K562 (cell line): ENCODE data around the gene OBSL1. TPM values are rescaled to one million over a fixed set of nuclear protein-coding genes. Genes with fewer than 3 reads are reported as not detected.

ENCODE experiments used
- ATAC-seq: fragments of 200-7000 bp; cut with Tn5 transposase; 3 replicates; pipeline ENCODE4 v1.9.1; 2020; ENCODE audit warnings: moderate library complexity
- BruUV-seq: library from RNA; stranded (reverse); fragments of 400-500 nt; replicated peaks from 2 replicates; lab custom pipeline; 2021; lab: Mats Ljungman, UMichigan
- CTCF ChIA-PET: fragments of 300-600 bp; formaldehyde crosslinking; extraction: SDS; loops from one replicate; lab custom pipeline; 2021; ENCODE audit warnings: low intra/inter-chr PET ratio; lab: Yijun Ruan, JAX
- POLR2A ChIA-PET: fragments of 300-600, 350-650 bp; sonication (Branson Sonifier 250); formaldehyde crosslinking; extraction: SDS; loops from one replicate; lab custom pipeline; 2021; ENCODE audit warnings: antibody characterized with exemption, inconsistent platforms; lab: Yijun Ruan, JAX
- DNase-seq, 4 experiments: peaks; one replicate each; pipeline versions ENCODE4 v3.0.0 to v3.0.0-alpha.2; 2011 to 2018; ENCODE audit warnings: low spot score in 3 of 4, mixed read lengths in 3 of 4; ENCODE audit errors: extremely low read depth in 1 of 4
- FAIRE-seq: peaks from 2 replicates; lab custom pipeline; 2011; peaks lifted over from hg19 to GRCh38; lab: Jason Lieb, UNC
- H2AFZ ChIP-seq: 2 replicates; pipeline ENCODE4 v1.6.0; 2011; ENCODE audit warnings: low read depth, low read length, control low read depth, inconsistent platforms
- H3K27ac ChIP-seq: fragments of 200-600 bp; 3 replicates; pipeline ENCODE4 v1.8.0; 2011; ENCODE audit warnings: low read depth, mild to moderate bottlenecking, control low read depth, inconsistent platforms, low read length, moderate library complexity, mixed read lengths; ENCODE audit errors: extremely low read depth
- H3K27me3 ChIP-seq, 2 experiments: fragments of 300-600 bp in 1 of 2; 2 replicates in 1 of 2; 3 replicates in 1 of 2; pipeline versions ENCODE4 v1.6.0 to v1.8.0; 2011; ENCODE audit warnings: inconsistent platforms in 2 of 2, low read length in 2 of 2, mild to moderate bottlenecking in 1 of 2, mixed read lengths in 1 of 2, moderate library complexity in 1 of 2; ENCODE audit not compliant: control insufficient read depth in 2 of 2, insufficient read depth in 2 of 2
- H3K36me3 ChIP-seq: fragments of 300-600 bp; 3 replicates; pipeline ENCODE4 v1.8.0; 2011; ENCODE audit warnings: mild to moderate bottlenecking, low read length, inconsistent platforms; ENCODE audit not compliant: control insufficient read depth, insufficient read depth
- H3K4me1 ChIP-seq, 2 experiments: fragments of 200-600 bp in 1 of 2; replicated peaks in 1 of 2; 2 replicates in 1 of 2; 3 replicates in 1 of 2; pipeline versions ENCODE4 v1.5.1 to v1.8.0; 2011; ENCODE audit warnings: inconsistent platforms in 2 of 2, low read length in 2 of 2, mild to moderate bottlenecking in 1 of 2, mixed read lengths in 1 of 2, moderate library complexity in 1 of 2; ENCODE audit not compliant: control insufficient read depth in 2 of 2, insufficient read depth in 2 of 2
- H3K4me2 ChIP-seq: 2 replicates; pipeline ENCODE4 v1.6.1; 2011; ENCODE audit warnings: low read length, control low read depth, inconsistent platforms, mixed read lengths; ENCODE audit not compliant: insufficient read depth
- H3K4me3 ChIP-seq: fragments of 200-600 bp; sonication (generic), shearing (Covaris generic); 2 replicates; pipeline ENCODE4 v1.5.1; 2016; ENCODE audit warnings: control low read depth, inconsistent platforms
- H3K79me2 ChIP-seq: fragments of 200-600 bp; 3 replicates; pipeline ENCODE4 v1.8.0; 2011; ENCODE audit warnings: low read length, inconsistent platforms; ENCODE audit not compliant: control insufficient read depth, insufficient read depth
- H3K9ac ChIP-seq, 2 experiments: 2 replicates each; pipeline versions ENCODE4 v1.6.0 to v1.6.1; 2011; ENCODE audit warnings: low read depth in 2 of 2, low read length in 2 of 2, control low read depth in 1 of 2, inconsistent platforms in 1 of 2, mild to moderate bottlenecking in 1 of 2, mixed read lengths in 1 of 2; ENCODE audit not compliant: insufficient read depth in 1 of 2
- H3K9me1 ChIP-seq: one replicate; pipeline ENCODE4 v1.6.0; 2011; ENCODE audit warnings: inconsistent platforms, mild to moderate bottlenecking, low read length, moderate library complexity; ENCODE audit not compliant: control insufficient read depth, insufficient read depth
- H3K9me3 ChIP-seq: replicated peaks from 2 replicates; pipeline ENCODE4 v1.5.1; 2011; ENCODE audit warnings: low read depth, low read length, inconsistent platforms; ENCODE audit not compliant: control insufficient read depth, insufficient read depth
- H4K20me1 ChIP-seq: replicated peaks from 2 replicates; pipeline ENCODE4 v1.6.1; 2011; ENCODE audit warnings: low read length, inconsistent platforms, mixed read lengths; ENCODE audit not compliant: control insufficient read depth, insufficient read depth
- FOXJ2 ChIP-seq: fragments of 200-800 bp; sonication (Bioruptor generic); IDR thresholded peaks from 2 replicates; pipeline ENCODE4 v1.6.1; 2016; ENCODE audit warnings: missing genetic modification characterization, missing compliant biosample characterization
- POLR2H ChIP-seq: IDR thresholded peaks from 2 replicates; pipeline ENCODE4 v1.6.1; 2016; ENCODE audit warnings: missing genetic modification characterization, low read depth, mild to moderate bottlenecking, control low read depth, missing compliant biosample characterization, moderate library complexity
- RHOXF2B ChIP-seq: fragments of 250-450 bp; sonication (Bioruptor Pico); conservative IDR thresholded peaks from 2 replicates; pipeline ENCODE4 v1.5.1; 2021
- SMAD1 ChIP-seq: fragments of 150-350 bp; IDR thresholded peaks from 2 replicates; pipeline ENCODE4 v1.6.1; 2014; ENCODE audit warnings: low read length, low read depth; ENCODE audit not compliant: partially characterized antibody
- TAF9B ChIP-seq: fragments of 450-650 bp; IDR thresholded peaks from 2 replicates; pipeline ENCODE4 v1.6.1; 2018; ENCODE audit warnings: mild to moderate bottlenecking; ENCODE audit not compliant: partially characterized antibody
- TEAD2 ChIP-seq: fragments of 450-650 bp; IDR thresholded peaks from 2 replicates; pipeline ENCODE4 v1.6.1; 2016; ENCODE audit warnings: missing genetic modification characterization, control low read depth, missing compliant biosample characterization
- ZNF124 ChIP-seq: sonication (generic); formaldehyde crosslinking; IDR thresholded peaks from 2 replicates; pipeline ENCODE4 v1.8.1; 2022; ENCODE audit warnings: missing genetic modification reagents
- WGBS: fragments of 100-300 bp; shearing (Covaris generic); methylation state at CpG from one replicate; pipeline ENCODE4 v1.1.6; 2016; ENCODE audit warnings: low coverage, mixed read lengths; ENCODE audit not compliant: insufficient coverage; ENCODE audit errors: missing lambda C conversion rate; 5-methylcytosine and 5-hydroxymethylcytosine counted together
- in situ Hi-C: fragments of 300-500 bp; cut with MboI; formaldehyde crosslinking; loops from 4 replicates; pipeline ENCODE4 v1.15.0; 2018; ENCODE audit warnings: inconsistent platforms, mixed read lengths
- intact Hi-C: fragments of 100-400 bp; cut with micrococcal nuclease; formaldehyde crosslinking; loops from 2 replicates; pipeline ENCODE4 v1.14.2; 2022
- polyA plus RNA-seq, 8 experiments: library from polyadenylated mRNA; depleted of rRNA in 4 of 8; stranded (reverse) in 5 of 8; unstranded in 3 of 8; fragments of >200 nt; fragmentation: Nextera tagmentation in 2 of 8; fragmentation: Illumina TruSeq in 1 of 8; extraction: Ambion mirVana in 2 of 8; extraction: Trizol in 1 of 8; gene quantifications; 2 replicates each; pipeline versions ENCODE4 v1.2.1 to v1.2.3, GENCODE V29; 2011 to 2014; ENCODE audit warnings: inconsistent platforms in 1 of 8, missing spikeins in 1 of 8
- total RNA-seq, 7 experiments: library from RNA; depleted of rRNA in 6 of 7; stranded (reverse); fragments of >200 nt in 6 of 7; fragmentation: Illumina TruSeq in 2 of 7; extraction: Trizol in 2 of 7; gene quantifications; 2 replicates each; pipeline versions ENCODE4 v1.2.1 to v1.2.3, GENCODE V29; 2011 to 2021; ENCODE audit warnings: low replicate concordance in 1 of 7

OBSL1 gene
- total and polyA plus RNA-seq, 9 of the 15 experiments (the other 6 are each of a cell fraction or from before 2014, with no cell fraction given), result 1.2 to 26.6 (median 8.6) TPM

GRCh38 chr2:219559156-219559915 is 12.0 kb downstream of the OBSL1 start:
- Histone ChIP-seq H3K4me3 (no peak overlapping the region), H2AFZ (no peak overlapping the region), H3K79me2 (no peaks in the 10 kb centered on the region), H4K20me1 (no peaks in the 10 kb centered on the region), H3K27ac (no peak overlapping the region), H3K4me1 (peaks cover 2 to 47% of the 10 kb centered on the region in 2 experiments; a peak in 2 of 5 replicates), H3K36me3 (no peaks in the 10 kb centered on the region), H3K4me2 (no peak overlapping the region), H3K9me3 (no peaks in the 10 kb centered on the region), H3K9me1 (no peaks in the 10 kb centered on the region), H3K9ac (no peak overlapping the region; a peak in 1 of 4 replicates), H3K27me3 (peaks cover 0 to 8% of the 10 kb centered on the region in 2 experiments; a peak in 3 of 5 replicates)
- BruUV-seq, result no TSS peak
- ATAC-seq (no peak), DNase-seq (no peak), FAIRE-seq (no peak)
- in situ Hi-C loops, result no loop called here
- 34% methylated on average over 9 of the region's 20 CpGs for WGBS
- ChIA-PET CTCF (no interaction called here), POLR2A (interaction anchor here (0.6 to 1.0 kb wide), 3 partner anchors 11 to 69 kb away, joined by 3 to 5 read pairs (median 3); partner anchors contain the start of gene OBSL1)
- intact Hi-C loops, result no loop called here
- TF ChIP-seq TEAD2 (tag) (no peak), POLR2H (no peak), SMAD1 (no peak), FOXJ2 (tag) (no peak), RHOXF2B (CRISPR knock-in tag) (no peak), TAF9B (no peak), ZNF124 (CRISPR knock-in tag) (no peak)
